DMS 273 (cell line): Measurements from ENCODE around the gene SLC29A3.

ENCODE experiments used
- DNase-seq: peaks from one replicate; lab custom pipeline; 2025; ENCODE audit not compliant: unreplicated experiment; lab: John Stamatoyannopoulos, UW

Gene SLC29A3

GRCh38 chr10:71368176-71368575 is 49.1 kb downstream of the SLC29A3 start:
- no peak for DNase-seq

DNA sequence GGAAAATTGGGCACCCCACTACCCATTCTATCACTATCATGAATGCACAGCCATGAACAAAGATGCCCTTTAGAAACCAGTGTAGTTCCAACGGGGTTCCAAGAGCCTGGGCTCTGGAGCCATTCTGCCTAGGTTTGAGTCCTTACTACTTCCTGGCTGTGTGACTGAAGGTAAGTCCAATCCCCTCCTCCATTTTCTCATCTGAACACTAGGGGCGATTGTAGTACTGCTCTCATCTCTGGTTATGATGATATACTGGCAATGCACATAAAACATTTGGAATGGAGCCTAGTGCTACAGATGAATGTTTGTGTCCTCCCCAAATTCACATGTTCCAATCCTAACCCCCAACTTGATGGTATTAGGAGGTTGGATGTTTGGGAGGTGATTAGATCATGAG is 49.6 kb downstream of the SLC29A3 start:
- DNase-seq, result peak; percentile 13

GRCh38 chr10:71369602-71370001 is 50.5 kb downstream of the SLC29A3 start:
- DNase-seq, result no peak

DNA sequence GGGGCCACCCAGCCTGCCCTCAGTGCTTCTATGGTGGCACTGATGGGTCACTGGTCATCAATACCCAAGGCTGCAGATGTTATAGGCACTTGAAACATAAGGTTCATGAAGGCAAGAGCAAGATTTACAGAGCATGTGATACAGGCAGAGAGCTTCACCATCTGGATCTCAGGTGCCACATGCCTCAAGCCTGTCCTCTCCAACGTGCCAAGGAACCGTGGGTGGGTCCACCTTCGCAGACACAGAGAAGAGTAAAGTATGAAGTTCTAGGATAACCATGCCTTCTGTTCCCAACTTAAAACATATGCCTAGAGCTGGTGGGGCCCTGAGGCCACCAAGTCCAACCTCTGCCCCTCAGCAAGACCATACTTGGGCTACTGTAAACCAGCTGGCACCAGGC is 51.0 kb downstream of the SLC29A3 start:
- no peak for DNase-seq

GRCh38 chr10:71371750-71372166 is 52.7 kb downstream of the SLC29A3 start:
- DNase-seq, result no peak

- no peak for DNase-seq
These were observed 53.9 kb downstream of the SLC29A3 start for GRCh38 chr10:71372882-71373495.

DNA sequence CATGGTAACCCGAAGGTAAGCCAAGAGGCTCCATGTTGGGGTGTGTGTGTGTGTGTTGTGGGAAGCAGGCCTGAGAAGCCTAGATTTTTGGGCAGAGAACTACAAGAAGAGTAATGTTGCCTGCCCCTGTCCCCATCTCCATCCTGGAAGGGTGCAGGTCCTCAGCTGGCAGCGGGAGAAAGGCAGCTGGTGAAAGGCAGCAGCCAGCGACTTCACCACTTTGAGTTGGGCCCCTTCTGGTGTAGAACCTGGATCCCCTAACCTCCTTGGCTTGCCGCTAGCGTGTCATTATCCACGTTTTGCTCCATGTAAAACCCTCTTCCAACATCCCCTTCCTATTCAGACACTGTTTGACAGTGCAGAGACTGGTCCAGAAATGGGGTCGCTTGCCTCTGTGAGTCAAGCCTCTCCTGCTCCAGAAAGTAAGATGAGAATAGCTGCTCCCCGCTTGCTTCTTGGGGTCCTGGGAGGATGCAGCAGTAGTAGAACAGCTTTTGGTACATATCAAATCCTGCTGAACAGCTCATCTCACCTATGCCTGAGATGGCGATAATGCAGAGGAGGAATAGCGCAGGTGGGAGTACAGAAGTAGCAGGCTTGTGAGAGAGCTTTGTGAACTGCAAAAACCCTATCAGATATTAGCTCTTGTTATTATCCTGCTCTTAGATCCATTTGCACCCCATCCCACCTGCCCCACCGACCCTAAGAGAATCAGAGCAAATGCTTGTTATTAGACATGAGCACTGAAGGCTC is 55.6 kb downstream of the SLC29A3 start:
- no peak for DNase-seq

DNA sequence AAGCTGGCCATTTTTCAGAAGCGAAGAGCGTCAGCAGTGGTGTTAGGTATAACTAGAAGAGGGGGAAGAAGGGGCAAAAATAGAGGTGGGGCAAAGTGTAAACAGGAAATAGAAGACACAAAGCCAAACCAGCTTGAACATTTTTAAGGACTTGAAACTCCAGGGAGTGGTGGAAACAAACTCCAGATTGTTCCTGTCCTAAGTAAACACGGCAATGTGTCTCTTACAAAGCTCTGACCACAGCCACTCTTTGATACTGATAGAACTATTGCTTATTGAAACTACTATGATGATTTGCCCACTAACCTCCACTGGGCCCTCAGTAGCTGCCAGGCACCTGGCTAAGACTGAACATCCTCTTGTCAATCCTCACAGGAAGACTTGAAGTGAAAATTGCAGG is 56.9 kb downstream of the SLC29A3 start:
- DNase-seq, result no peak

- DNase-seq, result no peak
These were observed 59.5 kb downstream of the SLC29A3 start for GRCh38 chr10:71378336-71379117.

DNA sequence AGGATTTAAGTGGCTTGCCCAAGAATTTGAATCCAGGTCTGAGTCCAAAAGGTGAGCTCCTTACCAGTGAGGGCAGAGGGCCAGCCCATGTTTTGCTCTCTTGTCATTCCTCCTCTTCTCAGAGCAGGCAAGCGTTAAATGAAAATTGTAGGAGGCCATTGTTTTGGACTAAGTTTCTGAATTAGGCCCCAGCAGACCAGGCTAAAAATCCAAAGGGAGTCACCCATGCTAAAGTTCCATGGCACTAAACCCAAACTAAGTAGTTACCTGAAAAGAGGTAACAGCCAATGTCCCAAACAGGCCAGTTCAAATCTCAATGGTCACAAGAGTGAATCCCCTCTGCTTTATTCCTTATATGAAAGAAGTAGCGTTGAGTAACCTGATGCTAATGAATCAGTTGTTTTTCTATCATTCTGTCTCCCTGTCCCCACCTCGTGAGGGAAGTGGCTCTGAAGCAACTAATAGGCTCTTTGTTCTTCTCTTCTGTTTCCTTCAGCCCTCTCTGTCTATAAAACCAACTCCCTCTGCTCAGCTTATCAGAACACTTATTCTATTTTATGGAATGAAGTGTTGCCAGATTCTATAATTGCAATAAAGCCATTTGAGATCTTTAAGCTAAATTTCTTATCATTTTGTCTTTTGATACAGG is 60.2 kb downstream of the SLC29A3 start:
- DNase-seq, result no peak

DNA sequence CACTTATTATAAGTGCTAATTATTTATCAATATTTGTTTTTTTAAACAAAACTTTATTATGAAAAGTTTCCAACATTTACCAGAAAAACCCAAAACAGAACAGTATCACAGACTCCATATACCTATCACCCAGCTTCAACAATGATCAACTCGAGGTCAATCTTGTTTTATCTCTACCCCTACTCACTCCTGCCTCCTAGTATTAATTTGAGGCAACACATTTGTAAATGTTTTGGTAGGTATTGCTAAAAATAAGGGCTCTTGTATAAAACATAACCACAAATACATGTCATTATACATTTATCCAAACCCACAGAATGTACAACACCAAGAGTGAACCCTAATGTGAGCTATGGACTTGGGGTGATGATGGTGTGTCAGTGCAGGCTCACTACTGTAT is 61.8 kb downstream of the SLC29A3 start:
- no peak for DNase-seq

- DNase-seq, result no peak
These were observed 62.6 kb downstream of the SLC29A3 start for GRCh38 chr10:71381611-71382010.

GRCh38 chr10:71382028-71382427 is 63.0 kb downstream of the SLC29A3 start:
- no peak for DNase-seq

DNA sequence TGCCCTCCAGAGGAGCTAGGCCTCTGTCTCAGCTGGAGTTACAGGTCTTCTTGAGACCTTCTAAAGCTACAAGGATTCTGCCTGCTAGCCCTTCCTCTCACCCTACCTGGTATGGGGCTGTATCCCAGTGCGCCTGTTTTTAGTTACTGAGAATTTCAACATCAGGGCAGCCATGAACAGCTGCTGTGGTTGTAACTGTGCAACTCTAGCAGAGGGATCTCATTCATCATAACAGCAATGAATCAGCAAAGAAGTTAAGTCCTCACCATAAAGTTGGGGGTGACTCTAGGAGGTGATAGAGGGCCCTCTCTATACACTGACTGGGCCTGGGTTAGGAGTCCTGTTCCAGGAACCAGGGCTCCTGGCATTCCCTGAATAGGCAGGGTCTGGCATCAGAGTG is 63.7 kb downstream of the SLC29A3 start:
- DNase-seq, result no peak

GRCh38 chr10:71383972-71384687 is 65.1 kb downstream of the SLC29A3 start:
- DNase-seq, result peak; percentile 76

GRCh38 chr10:71388171-71388570 is 69.1 kb downstream of the SLC29A3 start:
- DNase-seq, result no peak

GRCh38 chr10:71388583-71389310 is 69.7 kb downstream of the SLC29A3 start:
- no peak for DNase-seq

DNA sequence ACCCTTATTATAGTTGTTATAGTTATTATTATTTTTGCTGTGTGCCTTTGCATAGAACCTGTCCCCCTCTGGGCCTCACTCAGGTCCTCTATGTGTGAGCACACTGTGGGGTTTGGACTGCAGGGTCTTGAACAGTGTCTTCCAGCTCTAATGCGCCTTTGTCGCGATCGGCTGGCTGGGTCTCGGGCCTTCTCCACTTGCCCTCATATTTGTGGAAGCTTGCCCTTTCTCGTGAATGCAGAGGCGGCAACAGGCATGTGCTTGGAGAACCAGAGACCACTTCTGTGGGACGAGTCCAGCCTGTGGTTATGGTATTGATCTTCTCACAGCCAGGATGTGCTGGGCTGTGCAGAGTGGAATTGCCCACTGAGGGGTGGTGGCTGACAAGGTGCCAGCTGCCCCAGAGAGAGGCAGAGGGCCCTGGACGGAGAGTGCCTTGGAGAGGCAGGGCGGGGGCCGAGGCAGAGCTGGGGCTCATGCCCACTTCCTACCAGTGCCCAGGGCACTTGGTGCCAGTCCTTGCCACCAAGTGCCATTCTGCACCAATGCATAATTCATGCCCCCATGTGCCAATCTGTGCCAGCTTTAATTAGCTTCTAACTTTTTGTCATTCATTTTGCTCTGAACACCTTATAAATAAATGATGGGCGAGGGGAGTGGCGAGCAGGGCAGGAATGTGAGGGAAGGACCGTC is 70.9 kb downstream of the SLC29A3 start:
- no peak for DNase-seq

- DNase-seq, result no peak
These were observed 71.4 kb downstream of the SLC29A3 start for GRCh38 chr10:71390461-71390835.
